Measurements from ENCODE around the gene EIF4E2.

The EIF4E2 gene

GRCh38 chr2:232571026-232571474, 20.6 kb downstream of the EIF4E2 start:
- Histone ChIP-seq H3K36me3 (ENCODE audit: control insufficient read depth, insufficient read depth, low read length) (peaks cover 92% of the 10 kb centered on the region), H3K9me3 (ENCODE audit: control insufficient read depth, low read length) (no peaks in the 10 kb centered on the region), H3K4me1 (ENCODE audit: control insufficient read depth, insufficient read depth, low read length, poor library complexity, severe bottlenecking) (no peaks in the 10 kb centered on the region), H3K4me3 (ENCODE audit: extremely low read depth, insufficient read depth, low read length, poor library complexity, severe bottlenecking) (no peak overlapping the region), H3K27ac (ENCODE audit: low read depth, low read length, severe bottlenecking) (no peak overlapping the region)
- WGBS, 2 experiments (ENCODE audit: insufficient coverage in 2 of 2) = 93 to 95% methylated on average over 7 of the region's 7 CpGs

- Histone ChIP-seq H3K4me1 (ENCODE audit: control insufficient read depth, insufficient read depth, low read length, poor library complexity, severe bottlenecking) (peaks cover 9% of the 10 kb centered on the region), H3K4me3 (ENCODE audit: extremely low read depth, insufficient read depth, low read length, poor library complexity, severe bottlenecking) (no peak overlapping the region), H3K27ac (ENCODE audit: low read depth, low read length, severe bottlenecking) (no peak overlapping the region), H3K36me3 (ENCODE audit: control insufficient read depth, insufficient read depth, low read length) (peaks cover 72% of the 10 kb centered on the region), H3K9me3 (ENCODE audit: control insufficient read depth, low read length) (no peaks in the 10 kb centered on the region)
Observed at GRCh38 chr2:232573042-232573441, 22.6 kb downstream of the EIF4E2 start.

GRCh38 chr2:232573771-232574435, 23.4 kb downstream of the EIF4E2 start:
- H3K9me3 ChIP-seq (ENCODE audit: control insufficient read depth, low read length) = no peaks in the 10 kb centered on the region
- peaks cover 66% of the 10 kb centered on the region for H3K36me3 ChIP-seq (ENCODE audit: control insufficient read depth, insufficient read depth, low read length)
- H3K4me3 ChIP-seq (ENCODE audit: extremely low read depth, insufficient read depth, low read length, poor library complexity, severe bottlenecking) = no peak overlapping the region
- peaks cover 9% of the 10 kb centered on the region for H3K4me1 ChIP-seq (ENCODE audit: control insufficient read depth, insufficient read depth, low read length, poor library complexity, severe bottlenecking)
- WGBS, 2 experiments (ENCODE audit: insufficient coverage in 2 of 2) = 93 to 100% methylated on average over 5 to 8 of the region's 8 CpGs
- no peak overlapping the region for H3K27ac ChIP-seq (ENCODE audit: low read depth, low read length, severe bottlenecking)

GRCh38 chr2:232574674-232575403, 24.4 kb downstream of the EIF4E2 start:
- 89 to 100% methylated on average over 2 of the region's 5 CpGs for WGBS, 2 experiments (ENCODE audit: insufficient coverage in 2 of 2)
- Histone ChIP-seq H3K27ac (ENCODE audit: low read depth, low read length, severe bottlenecking) (no peak overlapping the region), H3K9me3 (ENCODE audit: control insufficient read depth, low read length) (no peaks in the 10 kb centered on the region), H3K4me1 (ENCODE audit: control insufficient read depth, insufficient read depth, low read length, poor library complexity, severe bottlenecking) (peaks cover 9% of the 10 kb centered on the region), H3K36me3 (ENCODE audit: control insufficient read depth, insufficient read depth, low read length) (peaks cover 62% of the 10 kb centered on the region), H3K4me3 (ENCODE audit: extremely low read depth, insufficient read depth, low read length, poor library complexity, severe bottlenecking) (no peak overlapping the region)

GRCh38 chr2:232575404-232575746, 24.9 kb downstream of the EIF4E2 start:
- no peak overlapping the region for H3K4me3 ChIP-seq (ENCODE audit: extremely low read depth, insufficient read depth, low read length, poor library complexity, severe bottlenecking)
- WGBS, 2 experiments (ENCODE audit: insufficient coverage in 2 of 2) = 100% methylated on average over 1 of the region's 1 CpG; no CpG with 5 or more reads in 1 of the 2 experiments
- peaks cover 9% of the 10 kb centered on the region for H3K4me1 ChIP-seq (ENCODE audit: control insufficient read depth, insufficient read depth, low read length, poor library complexity, severe bottlenecking)
- no peak overlapping the region for H3K27ac ChIP-seq (ENCODE audit: low read depth, low read length, severe bottlenecking)
- no peaks in the 10 kb centered on the region for H3K9me3 ChIP-seq (ENCODE audit: control insufficient read depth, low read length)
- peaks cover 60% of the 10 kb centered on the region for H3K36me3 ChIP-seq (ENCODE audit: control insufficient read depth, insufficient read depth, low read length)

GRCh38 chr2:232576995-232577394, 26.5 kb downstream of the EIF4E2 start:
- peaks cover 60% of the 10 kb centered on the region for H3K36me3 ChIP-seq (ENCODE audit: control insufficient read depth, insufficient read depth, low read length)
- H3K4me1 ChIP-seq (ENCODE audit: control insufficient read depth, insufficient read depth, low read length, poor library complexity, severe bottlenecking) = peaks cover 9% of the 10 kb centered on the region
- H3K9me3 ChIP-seq (ENCODE audit: control insufficient read depth, low read length) = no peaks in the 10 kb centered on the region
- H3K4me3 ChIP-seq (ENCODE audit: extremely low read depth, insufficient read depth, low read length, poor library complexity, severe bottlenecking) = no peak overlapping the region
- peak overlapping the region; percentile 51 for H3K27ac ChIP-seq (ENCODE audit: low read depth, low read length, severe bottlenecking)
- 77 to 89% methylated on average over 2 of the region's 2 CpGs for WGBS, 2 experiments (ENCODE audit: insufficient coverage in 2 of 2)

GRCh38 chr2:232577841-232578240, 27.4 kb downstream of the EIF4E2 start:
- Histone ChIP-seq H3K9me3 (ENCODE audit: control insufficient read depth, low read length) (no peaks in the 10 kb centered on the region), H3K27ac (ENCODE audit: low read depth, low read length, severe bottlenecking) (no peak overlapping the region), H3K4me1 (ENCODE audit: control insufficient read depth, insufficient read depth, low read length, poor library complexity, severe bottlenecking) (peaks cover 9% of the 10 kb centered on the region), H3K4me3 (ENCODE audit: extremely low read depth, insufficient read depth, low read length, poor library complexity, severe bottlenecking) (no peak overlapping the region), H3K36me3 (ENCODE audit: control insufficient read depth, insufficient read depth, low read length) (peaks cover 59% of the 10 kb centered on the region)
- no CpG with 5 or more reads among the region's 2 CpGs for WGBS, 2 experiments (ENCODE audit: insufficient coverage in 2 of 2)

- 100% methylated on average over 1 to 2 of the region's 2 CpGs for WGBS, 2 experiments (ENCODE audit: insufficient coverage in 2 of 2)
- Histone ChIP-seq H3K36me3 (ENCODE audit: control insufficient read depth, insufficient read depth, low read length) (peaks cover 58% of the 10 kb centered on the region), H3K9me3 (ENCODE audit: control insufficient read depth, low read length) (no peaks in the 10 kb centered on the region), H3K4me3 (ENCODE audit: extremely low read depth, insufficient read depth, low read length, poor library complexity, severe bottlenecking) (no peak overlapping the region), H3K27ac (ENCODE audit: low read depth, low read length, severe bottlenecking) (no peak overlapping the region), H3K4me1 (ENCODE audit: control insufficient read depth, insufficient read depth, low read length, poor library complexity, severe bottlenecking) (peaks cover 9% of the 10 kb centered on the region)
Observed at GRCh38 chr2:232578626-232579025, 28.1 kb downstream of the EIF4E2 start.

- H3K36me3 ChIP-seq (ENCODE audit: control insufficient read depth, insufficient read depth, low read length) = peaks cover 44% of the 10 kb centered on the region
- H3K4me3 ChIP-seq (ENCODE audit: extremely low read depth, insufficient read depth, low read length, poor library complexity, severe bottlenecking) = no peak overlapping the region
- peaks cover 9% of the 10 kb centered on the region for H3K4me1 ChIP-seq (ENCODE audit: control insufficient read depth, insufficient read depth, low read length, poor library complexity, severe bottlenecking)
- no peak overlapping the region for H3K27ac ChIP-seq (ENCODE audit: low read depth, low read length, severe bottlenecking)
- 93 to 100% methylated on average over 2 to 3 of the region's 6 CpGs for WGBS, 2 experiments (ENCODE audit: insufficient coverage in 2 of 2)
- no peaks in the 10 kb centered on the region for H3K9me3 ChIP-seq (ENCODE audit: control insufficient read depth, low read length)
Observed at GRCh38 chr2:232580648-232580981, 30.1 kb downstream of the EIF4E2 start.

GRCh38 chr2:232581725-232582124, 31.2 kb downstream of the EIF4E2 start:
- Histone ChIP-seq H3K4me1 (ENCODE audit: control insufficient read depth, insufficient read depth, low read length, poor library complexity, severe bottlenecking) (peaks cover 3% of the 10 kb centered on the region), H3K27ac (ENCODE audit: low read depth, low read length, severe bottlenecking) (no peak overlapping the region), H3K9me3 (ENCODE audit: control insufficient read depth, low read length) (no peaks in the 10 kb centered on the region), H3K36me3 (ENCODE audit: control insufficient read depth, insufficient read depth, low read length) (peaks cover 44% of the 10 kb centered on the region), H3K4me3 (ENCODE audit: extremely low read depth, insufficient read depth, low read length, poor library complexity, severe bottlenecking) (no peak overlapping the region)

- 98 to 100% methylated on average over 3 to 5 of the region's 6 CpGs for WGBS, 2 experiments (ENCODE audit: insufficient coverage in 2 of 2)
- peaks cover 39% of the 10 kb centered on the region for H3K36me3 ChIP-seq (ENCODE audit: control insufficient read depth, insufficient read depth, low read length)
- H3K27ac ChIP-seq (ENCODE audit: low read depth, low read length, severe bottlenecking) = no peak overlapping the region
- H3K4me3 ChIP-seq (ENCODE audit: extremely low read depth, insufficient read depth, low read length, poor library complexity, severe bottlenecking) = no peak overlapping the region
- H3K4me1 ChIP-seq (ENCODE audit: control insufficient read depth, insufficient read depth, low read length, poor library complexity, severe bottlenecking) = no peaks in the 10 kb centered on the region
- H3K9me3 ChIP-seq (ENCODE audit: control insufficient read depth, low read length) = no peaks in the 10 kb centered on the region
Observed at GRCh38 chr2:232584238-232584637, 33.7 kb downstream of the EIF4E2 start.
